Measurements from ENCODE around the gene ZNF445.

Gene ZNF445

GRCh38 chr3:44387404-44387803, 90.1 kb downstream of the ZNF445 start:
- TF ChIP-seq CTCF (IDR thresholded peaks at IDR 0.05; ENCODE audit: control insufficient read depth, extremely low read depth, insufficient read depth), result no peak
- no peak overlapping the region for H3K4me3 ChIP-seq (ENCODE audit: low read depth, low read length)
- DNase-seq (ENCODE audit: low read depth), result no peak

Measured in LNCaP clone FGC (cell line).